B cell (primary cell): Measurements from ENCODE around the gene PPP1R16B. TPM values are rescaled to one million over a fixed set of nuclear protein-coding genes. Genes with fewer than 3 reads are reported as not detected.

ENCODE experiments used
- ATAC-seq: fragments of 200-7000 bp; cut with Tn5 transposase; one replicate; pipeline ENCODE4 v1.10.0; 2021; ENCODE audit warnings: low read depth, mild to moderate bottlenecking, moderate number of reproducible peaks, moderate library complexity
- CTCF ChIA-PET: fragments of 350-600 bp; sonication (Branson Sonifier 250); formaldehyde crosslinking; loops from one replicate; lab custom pipeline; 2021; ENCODE audit warnings: antibody characterized with exemption, inconsistent platforms; lab: Charles Lee
- POLR2A ChIA-PET: fragments of 350-600 bp; sonication (Branson Sonifier 250); formaldehyde crosslinking; loops from one replicate; lab custom pipeline; 2021; ENCODE audit warnings: antibody characterized with exemption; lab: Charles Lee
- DNase-seq: peaks from one replicate; pipeline ENCODE4 v3.0.0; 2013
- H2AFZ ChIP-seq: 2 replicates; pipeline ENCODE4 v1.6.1; 2012; ENCODE audit warnings: mild to moderate bottlenecking, low read depth, low read length; ENCODE audit not compliant: insufficient read depth, poor library complexity, severe bottlenecking
- H3K27ac ChIP-seq, 2 donors: 1 replicate in 1 of 2; 2 replicates in 1 of 2; pipeline ENCODE4 v1.5.1; 2012 to 2013; ENCODE audit warnings: low read length in 2 of 2, mild to moderate bottlenecking in 2 of 2, moderate library complexity in 1 of 2
- H3K27me3 ChIP-seq, 4 experiments: fragments of 200-600 bp in 1 of 4; sonication (generic) in 1 of 4; replicated peaks in 1 of 4; 1 replicate in 2 of 4; 2 replicates in 2 of 4; pipeline versions ENCODE4 v1.6.1 to v1.7.0; 2013 to 2016; ENCODE audit warnings: low read length in 3 of 4, mild to moderate bottlenecking in 2 of 4, mixed read lengths in 1 of 4, moderate library complexity in 1 of 4; ENCODE audit not compliant: insufficient read depth in 4 of 4, control insufficient read depth in 3 of 4; ENCODE audit errors: control extremely low read depth in 1 of 4
- H3K36me3 ChIP-seq, 2 experiments: replicated peaks in 1 of 2; 1 replicate in 1 of 2; 2 replicates in 1 of 2; pipeline versions ENCODE4 v1.6.1 to v1.7.1; 2013; ENCODE audit warnings: low read length in 1 of 2; ENCODE audit not compliant: insufficient read depth in 2 of 2, control insufficient read depth in 1 of 2; ENCODE audit errors: control extremely low read depth in 1 of 2, extremely low read depth in 1 of 2
- H3K4me1 ChIP-seq, 2 donors: fragments of 200-600 bp in 1 of 2; sonication (generic) in 1 of 2; 1 replicate in 1 of 2; 2 replicates in 1 of 2; pipeline versions ENCODE4 v1.5.1 to v1.6.1; 2013 to 2017; ENCODE audit warnings: low read length in 2 of 2; ENCODE audit not compliant: control insufficient read depth in 2 of 2, insufficient read depth in 2 of 2
- H3K4me2 ChIP-seq: replicated peaks from 2 replicates; pipeline ENCODE3; 2012; ENCODE audit warnings: mild to moderate bottlenecking, low read depth, low read length; ENCODE audit not compliant: poor library complexity, severe bottlenecking
- H3K4me3 ChIP-seq, 5 experiments: fragments of 200-600 bp in 1 of 5; sonication (generic) in 1 of 5; 1 replicate in 3 of 5; 2 replicates in 2 of 5; pipeline versions ENCODE4 v1.5.1 to v1.7.0; 2011 to 2016; ENCODE audit warnings: low read length in 4 of 5, mild to moderate bottlenecking in 4 of 5, low read depth in 2 of 5, control low read depth in 1 of 5, moderate library complexity in 1 of 5; ENCODE audit not compliant: insufficient read depth in 1 of 5; ENCODE audit errors: control extremely low read depth in 1 of 5, extremely low read depth in 1 of 5
- H3K79me2 ChIP-seq: fragments of 200-600 bp; sonication (generic); one replicate; pipeline ENCODE4 v1.6.0; 2016; ENCODE audit warnings: low read length; ENCODE audit not compliant: control insufficient read depth, insufficient read depth
- H3K9ac ChIP-seq: fragments of 200-600 bp; sonication (generic); 2 replicates; pipeline ENCODE4 v1.6.1; 2017; ENCODE audit warnings: mild to moderate bottlenecking, low read length, moderate library complexity
- H3K9me3 ChIP-seq, 3 donors: one replicate each; pipeline versions ENCODE4 v1.6.1 to v1.7.1; 2013; ENCODE audit warnings: low read length in 2 of 3; ENCODE audit not compliant: control insufficient read depth in 2 of 3, insufficient read depth in 1 of 3; ENCODE audit errors: control extremely low read depth in 1 of 3
- H4K20me1 ChIP-seq: 2 replicates; pipeline ENCODE4 v1.6.0; 2012; ENCODE audit warnings: mild to moderate bottlenecking, low read length; ENCODE audit not compliant: insufficient read depth, control insufficient read depth, poor library complexity, severe bottlenecking
- H3K27ac Mint-ChIP-seq: one replicate; pipeline ENCODE4 v1.8.0; 2021; ENCODE audit warnings: mixed read lengths
- H3K27me3 Mint-ChIP-seq: one replicate; pipeline ENCODE4 v1.8.0; 2021; ENCODE audit warnings: mixed read lengths
- H3K4me1 Mint-ChIP-seq: one replicate; pipeline ENCODE4 v1.8.0; 2021; ENCODE audit warnings: mixed read lengths
- H3K4me3 Mint-ChIP-seq: one replicate; pipeline ENCODE4 v1.8.0; 2021; ENCODE audit warnings: mixed read lengths
- H3K9me3 Mint-ChIP-seq: one replicate; pipeline ENCODE4 v1.8.0; 2022; ENCODE audit warnings: mixed read lengths; ENCODE audit not compliant: insufficient read depth
- CTCF ChIP-seq: fragments of 200-600 bp; IDR thresholded peaks from one replicate; pipeline ENCODE4 v1.8.0; 2022; ENCODE audit warnings: antibody characterized with exemption, mild to moderate bottlenecking
- EZH2 ChIP-seq: IDR thresholded peaks from 2 replicates; pipeline ENCODE4 v1.6.1; 2012; ENCODE audit warnings: borderline replicate concordance, low read depth, mild to moderate bottlenecking, moderate library complexity, low read length; ENCODE audit not compliant: insufficient read depth, poor library complexity, severe bottlenecking
- WGBS: methylation state at CpG from one replicate; pipeline ENCODE4 v1.1.5; 2013; ENCODE audit warnings: missing lambda C conversion rate; ENCODE audit not compliant: insufficient coverage; 5-methylcytosine and 5-hydroxymethylcytosine counted together
- intact Hi-C: fragments of 100-400 bp; cut with micrococcal nuclease; formaldehyde crosslinking; loops from one replicate; pipeline ENCODE4 v1.10.0; 2022
- polyA plus RNA-seq: library from polyadenylated mRNA; depleted of rRNA; stranded (reverse); fragments of >200 nt; gene quantifications from 2 replicates; pipeline ENCODE4 v1.2.3, GENCODE V29; 2012
- total RNA-seq, 2 donors: library from RNA; stranded (reverse); fragments of 120-200 nt in 1 of 2; gene quantifications; 1 replicate in 1 of 2; 2 replicates in 1 of 2; pipeline versions ENCODE4 v1.2.3 to v1.2.4, GENCODE V29; 2013 to 2022

The PPP1R16B gene
- total and polyA plus RNA-seq, 2 donors (not counting 1 experiment from before 2014, with no cell fraction given) = 58.8 to 108 TPM

- Mint-ChIP-seq H3K27ac (peak overlapping the region; percentile 86), H3K9me3 (no peaks in the 10 kb centered on the region), H3K4me3 (peak overlapping the region; percentile 68), H3K4me1 (peaks cover 90% of the 10 kb centered on the region), H3K27me3 (no peaks in the 10 kb centered on the region)
- CTCF ChIA-PET = interaction anchor here (1.0 to 8.7 kb wide), 5 partner anchors 10 to 57 kb away, joined by 3 to 84 read pairs (median 59); partner anchors contain the start of gene PPP1R16B
- Histone ChIP-seq H3K9ac (peak overlapping the region; percentile 43), H3K36me3 (peaks cover 0 to 15% of the 10 kb centered on the region in 2 experiments), H4K20me1 (no peaks in the 10 kb centered on the region), H3K4me2 (peak overlapping the region; percentile 75), H3K4me1 (peaks cover 83 to 98% of the 10 kb centered on the region in 2 donors), H3K4me3 (peak overlapping the region in 4 of 5 experiments; percentile 15 to 39 (median 18)), H3K9me3 (peaks cover 0 to 2% (median 0%) of the 10 kb centered on the region in 3 donors), H3K27me3 (no peaks in the 10 kb centered on the region), H2AFZ (no peak overlapping the region), H3K79me2 (peaks cover 99% of the 10 kb centered on the region), H3K27ac (peak overlapping the region; percentile 97)
- intact Hi-C loops = loop anchor here (1.0 kb wide), 2 partner anchors 12 to 21 kb away; no protein-coding TSS in a partner anchor
- TF ChIP-seq EZH2 (no peak), CTCF (no peak)
- 20% methylated on average over 4 of the region's 12 CpGs for WGBS
- DNase-seq = peak; percentile 91
- POLR2A ChIA-PET = interaction anchor here (1.0 to 3.0 kb wide), 8 partner anchors 8 to 58 kb away, joined by 3 to 14 read pairs (median 5); partner anchors contain the start of gene PPP1R16B
- ATAC-seq = peak; percentile 78
Measured at GRCh38 chr20:38863024-38863851, 57.7 kb downstream of the PPP1R16B start.
